Ovary (tissue), 9 donors: ENCODE measurements around the gene DDR2. TPM values are rescaled to one million over a fixed set of nuclear protein-coding genes. Genes with fewer than 3 reads are reported as not detected.

Experiments
- DNase-seq, 5 donors: peaks; one replicate each; pipeline ENCODE4 v3.0.0-alpha.2; 2019 to 2020
- H3K27ac ChIP-seq, 2 donors: fragments of 200-600 bp; one replicate each; pipeline versions ENCODE4 v1.5.1 to v1.8.0; 2019 to 2022
- H3K27me3 ChIP-seq: fragments of 200-600 bp; one replicate; pipeline ENCODE4 v1.8.0; 2022
- H3K36me3 ChIP-seq: fragments of 200-600 bp; sonication (generic); one replicate; pipeline ENCODE4 v1.5.1; 2019
- H3K4me1 ChIP-seq: one replicate; pipeline ENCODE4 v1.8.1; 2013; ENCODE audit warnings: mild to moderate bottlenecking, moderate library complexity; ENCODE audit not compliant: insufficient read depth
- H3K4me3 ChIP-seq: fragments of 200-600 bp; sonication (generic); one replicate; pipeline ENCODE4 v1.5.1; 2017
- H3K9me3 ChIP-seq, 2 donors: fragments of 200-600 bp in 1 of 2; sonication (generic) in 1 of 2; one replicate each; pipeline versions ENCODE4 v1.5.1 to v1.8.1; 2013 to 2019; ENCODE audit warnings: mild to moderate bottlenecking in 1 of 2, moderate library complexity in 1 of 2
- CTCF ChIP-seq, 3 donors: fragments of 450-650 bp in 2 of 3; fragments of 200-600 bp in 1 of 3; IDR thresholded peaks; one replicate each; pipeline versions ENCODE4 v1.5.1 to v1.8.0; 2016 to 2022; ENCODE audit warnings: antibody characterized with exemption in 3 of 3, mild to moderate bottlenecking in 1 of 3
- EP300 ChIP-seq: sonication (generic); formaldehyde crosslinking; IDR thresholded peaks from one replicate; pipeline ENCODE4 v1.6.1; 2017; ENCODE audit warnings: antibody characterized with exemption
- POLR2A ChIP-seq: fragments of 450-650 bp; IDR thresholded peaks from one replicate; pipeline ENCODE4 v1.6.1; 2017; ENCODE audit warnings: antibody characterized with exemption, mild to moderate bottlenecking, moderate library complexity
- WGBS, 3 donors: extraction: QIAGEN DNeasy Blood & Tissue Kit in 1 of 3; methylation state at CpG; one replicate each; pipeline versions ENCODE4 v1.1.5 to v1.1.7; 2013 to 2017; 5-methylcytosine and 5-hydroxymethylcytosine counted together
- intact Hi-C, 4 donors: fragments of 100-400 bp; cut with DNase I; formaldehyde crosslinking; loops; one replicate each; pipeline versions ENCODE4 v1.11.0 to v1.15.1; 2022 to 2023
- polyA plus RNA-seq, 2 donors: library from polyadenylated mRNA; stranded (reverse); fragments of 200-250 nt in 1 of 2; fragments of 350-450 nt in 1 of 2; fragmentation: Illumina TruSeq in 1 of 2; extraction: RNeasy Lipid Tissue Mini Kit (QIAGEN cat#74804) in 1 of 2; gene quantifications; one replicate each; pipeline ENCODE4 v1.2.3, GENCODE V29; 2013 to 2014
- total RNA-seq, 7 donors: library from RNA; depleted of rRNA in 2 of 7; stranded (reverse); fragments of >200 nt in 2 of 7; fragmentation: NEBNext Ultra II Directional in 3 of 7; extraction: Animal tissue kit (Norgen Biotek cat#: 25700) in 3 of 7; gene quantifications; one replicate each; pipeline versions ENCODE4 v1.1.0 to v1.2.4, GENCODE V29; 2016 to 2023
- donor health status: DM: no; HTN: no; CAD: no; lungs with moderate emphysema.
- donor health status: DM: no; HTN: no; CAD: no.
- donor health status: Bipolar disorder and iron deficiency.
- donor health status: DM: yes; HTN: yes; CAD: no.
- donor health status: DM: no; HTN: no; CAD: no.
- donor health status: DM: yes; HTN: yes; CAD: no.

Gene DDR2
- total and polyA plus RNA-seq, 9 donors, result 25.6 to 143 (median 79.0) TPM

- Histone ChIP-seq H3K27me3 (no peaks in the 10 kb centered on the region), H3K36me3 (no peaks in the 10 kb centered on the region), H3K27ac (peak overlapping the region; percentile 21 to 78), H3K4me3 (no peak overlapping the region), H3K4me1 (peaks cover 37% of the 10 kb centered on the region), H3K9me3 (no peaks in the 10 kb centered on the region)
- intact Hi-C loops, result loop anchor here in 1 of 4 donors (2.0 kb wide), 1 partner anchor 34 kb away; no protein-coding TSS in a partner anchor
- WGBS, 3 donors, result 41 to 47% (median 46%) methylated on average over 4 of the region's 4 CpGs
- DNase-seq, result no peak
- TF ChIP-seq CTCF (IDR thresholded peaks at IDR 0.05) (no peak), EP300 (no peak), POLR2A (no peak)
Measured at GRCh38 chr1:162709132-162709860, 77.0 kb downstream of the DDR2 start.

- Histone ChIP-seq H3K9me3 (no peaks in the 10 kb centered on the region), H3K36me3 (no peaks in the 10 kb centered on the region), H3K4me3 (no peak overlapping the region), H3K27me3 (no peaks in the 10 kb centered on the region), H3K27ac (peak overlapping the region; percentile 9 to 78), H3K4me1 (peaks cover 35% of the 10 kb centered on the region)
- TF ChIP-seq EP300 (no peak), POLR2A (no peak), CTCF (IDR thresholded peaks at IDR 0.05) (no peak)
- WGBS, 3 donors, result 5 to 17% (median 13%) methylated on average over 1 of the region's 1 CpG
- no peak for DNase-seq
- intact Hi-C loops, result loop anchor here in 1 of 4 donors (2.0 kb wide), 1 partner anchor 35 kb away; no protein-coding TSS in a partner anchor
Measured at GRCh38 chr1:162709870-162710269, 77.6 kb downstream of the DDR2 start.

GRCh38 chr1:162710345-162710744 lies 78.1 kb downstream of the DDR2 start:
- 2 to 15% (median 7%) methylated on average over 1 of the region's 1 CpG for WGBS, 3 donors

GRCh38 chr1:162710780-162711465 lies 78.7 kb downstream of the DDR2 start:
- H3K9me3 ChIP-seq, result no peaks in the 10 kb centered on the region
- peak overlapping the region; percentile 9 to 80 for H3K27ac ChIP-seq
- H3K4me1 ChIP-seq, result peaks cover 30% of the 10 kb centered on the region
- no peak overlapping the region for H3K4me3 ChIP-seq
- no peaks in the 10 kb centered on the region for H3K27me3 ChIP-seq
- no peak for TF ChIP-seq EP300
- TF ChIP-seq CTCF (IDR thresholded peaks at IDR 0.05), result no peak
- no peak for TF ChIP-seq POLR2A
- 7 to 18% (median 12%) methylated on average over 4 of the region's 4 CpGs for WGBS, 3 donors
- DNase-seq, result no peak
- no peaks in the 10 kb centered on the region for H3K36me3 ChIP-seq
- intact Hi-C loops, result no loop called here

More at GRCh38 chr1:162710345-162710744, 78.1 kb downstream of the DDR2 start:
- intact Hi-C loops, result no loop called here
- H3K4me1 ChIP-seq, result peaks cover 32% of the 10 kb centered on the region
- H3K4me3 ChIP-seq, result no peak overlapping the region
- no peaks in the 10 kb centered on the region for H3K36me3 ChIP-seq
- no peaks in the 10 kb centered on the region for H3K9me3 ChIP-seq
- no peaks in the 10 kb centered on the region for H3K27me3 ChIP-seq
- TF ChIP-seq EP300 (no peak), CTCF (IDR thresholded peaks at IDR 0.05) (no peak), POLR2A (no peak)
- peak overlapping the region; percentile 9 to 78 for H3K27ac ChIP-seq
- no peak for DNase-seq
